RWPE2 (cell line): ENCODE measurements around the gene RAB17.

Experiments
- ATAC-seq: fragments of 200-7000 bp; cut with Tn5 transposase; 3 replicates; pipeline ENCODE4 v1.9.1; 2021; ENCODE audit warnings: low read depth
- DNase-seq: peaks from one replicate; pipeline ENCODE4 v3.0.0-alpha.2; 2020; ENCODE audit warnings: low spot score
- H3K27ac ChIP-seq: fragments of 450-650 bp; 2 replicates; pipeline ENCODE4 v1.5.1; 2017; ENCODE audit warnings: mild to moderate bottlenecking; ENCODE audit not compliant: poor library complexity, severe bottlenecking
- H3K27me3 ChIP-seq: fragments of 250-450 bp; sonication (Bioruptor Pico); 2 replicates; pipeline ENCODE4 v1.5.1; 2021; ENCODE audit warnings: mild to moderate bottlenecking, moderate library complexity; ENCODE audit not compliant: insufficient read depth, poor library complexity, severe bottlenecking
- H3K36me3 ChIP-seq: fragments of 250-450 bp; sonication (Bioruptor Pico); 2 replicates; pipeline ENCODE4 v1.5.1; 2020; ENCODE audit warnings: low read depth, mild to moderate bottlenecking, moderate library complexity
- H3K4me1 ChIP-seq: fragments of 250-450 bp; sonication (Bioruptor Pico); 2 replicates; pipeline ENCODE4 v1.5.1; 2021; ENCODE audit warnings: mild to moderate bottlenecking, moderate library complexity; ENCODE audit not compliant: insufficient read depth, poor library complexity, severe bottlenecking
- H3K4me3 ChIP-seq: fragments of 250-450 bp; sonication (Bioruptor Pico); 2 replicates; pipeline ENCODE4 v1.5.1; 2021; ENCODE audit warnings: mild to moderate bottlenecking, moderate library complexity; ENCODE audit not compliant: severe bottlenecking
- H3K9me3 ChIP-seq: fragments of 250-450 bp; sonication (Bioruptor Pico); 2 replicates; pipeline ENCODE4 v1.5.1; 2021; ENCODE audit warnings: mild to moderate bottlenecking, moderate library complexity; ENCODE audit not compliant: severe bottlenecking
- TF ChIP-seq, protein P1 (sequence below): fragments of 450-650 bp; IDR thresholded peaks from one replicate; pipeline ENCODE4 v1.5.1; 2017; ENCODE audit warnings: mild to moderate bottlenecking, moderate library complexity; ENCODE audit not compliant: poor library complexity, severe bottlenecking

Gene RAB17

GRCh38 chr2:237616734-237617586 is 26.4 kb upstream of the RAB17 start:
- H3K27me3 ChIP-seq: no peaks in the 10 kb centered on the region
- TF ChIP-seq, protein P1, sequence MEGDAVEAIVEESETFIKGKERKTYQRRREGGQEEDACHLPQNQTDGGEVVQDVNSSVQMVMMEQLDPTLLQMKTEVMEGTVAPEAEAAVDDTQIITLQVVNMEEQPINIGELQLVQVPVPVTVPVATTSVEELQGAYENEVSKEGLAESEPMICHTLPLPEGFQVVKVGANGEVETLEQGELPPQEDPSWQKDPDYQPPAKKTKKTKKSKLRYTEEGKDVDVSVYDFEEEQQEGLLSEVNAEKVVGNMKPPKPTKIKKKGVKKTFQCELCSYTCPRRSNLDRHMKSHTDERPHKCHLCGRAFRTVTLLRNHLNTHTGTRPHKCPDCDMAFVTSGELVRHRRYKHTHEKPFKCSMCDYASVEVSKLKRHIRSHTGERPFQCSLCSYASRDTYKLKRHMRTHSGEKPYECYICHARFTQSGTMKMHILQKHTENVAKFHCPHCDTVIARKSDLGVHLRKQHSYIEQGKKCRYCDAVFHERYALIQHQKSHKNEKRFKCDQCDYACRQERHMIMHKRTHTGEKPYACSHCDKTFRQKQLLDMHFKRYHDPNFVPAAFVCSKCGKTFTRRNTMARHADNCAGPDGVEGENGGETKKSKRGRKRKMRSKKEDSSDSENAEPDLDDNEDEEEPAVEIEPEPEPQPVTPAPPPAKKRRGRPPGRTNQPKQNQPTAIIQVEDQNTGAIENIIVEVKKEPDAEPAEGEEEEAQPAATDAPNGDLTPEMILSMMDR: no peak
- H3K9me3 ChIP-seq: no peaks in the 10 kb centered on the region
- ATAC-seq (no peak), DNase-seq (no peak)
- no peak overlapping the region for H3K4me3 ChIP-seq
- H3K27ac ChIP-seq: no peak overlapping the region
- no peaks in the 10 kb centered on the region for H3K36me3 ChIP-seq
- H3K4me1 ChIP-seq: no peaks in the 10 kb centered on the region

- no peaks in the 10 kb centered on the region for H3K4me1 ChIP-seq
- H3K4me3 ChIP-seq: no peak overlapping the region
- H3K27me3 ChIP-seq: no peaks in the 10 kb centered on the region
- DNase-seq (no peak), ATAC-seq (no peak; the same call in 2 of the 3 replicates)
- H3K36me3 ChIP-seq: no peaks in the 10 kb centered on the region
- H3K9me3 ChIP-seq: no peaks in the 10 kb centered on the region
- H3K27ac ChIP-seq: no peak overlapping the region
- TF ChIP-seq, protein P1: no peak
Observed at GRCh38 chr2:237616373-237616733, 25.8 kb upstream of the RAB17 start.

DNA sequence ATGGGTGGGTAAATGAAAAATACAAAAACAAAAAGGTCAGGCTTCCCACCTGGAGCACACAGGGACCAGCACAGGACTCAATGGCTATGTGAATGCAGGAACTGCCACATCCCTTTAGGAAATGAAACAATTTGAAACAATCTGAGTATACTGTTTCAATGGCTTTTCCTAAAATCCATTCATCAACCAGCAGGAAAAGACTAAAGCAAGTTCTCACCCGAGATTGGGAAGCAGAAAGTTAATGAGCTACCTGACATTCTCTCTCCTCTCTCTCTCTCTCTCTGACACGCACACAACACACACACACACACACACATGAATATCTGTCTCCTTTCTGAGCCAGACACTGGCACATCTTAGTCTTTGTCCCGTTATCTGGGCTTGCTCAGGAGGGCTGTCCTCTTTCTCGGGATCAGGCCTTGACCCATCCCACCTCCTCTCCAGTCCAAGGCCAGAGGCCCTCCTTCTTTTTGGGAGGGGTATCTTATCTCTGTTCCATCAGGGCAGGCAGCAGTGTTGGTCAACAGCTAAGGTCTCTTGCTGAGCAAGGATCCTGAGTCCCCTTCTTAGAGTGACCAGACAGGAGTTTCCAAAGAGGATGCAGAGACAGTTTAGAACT is 25.2 kb upstream of the RAB17 start:
- H3K36me3 ChIP-seq: no peaks in the 10 kb centered on the region
- no peaks in the 10 kb centered on the region for H3K9me3 ChIP-seq
- DNase-seq (no peak), ATAC-seq (no peak)
- no peak overlapping the region for H3K27ac ChIP-seq
- H3K4me3 ChIP-seq: no peak overlapping the region
- H3K4me1 ChIP-seq: no peaks in the 10 kb centered on the region
- H3K27me3 ChIP-seq: no peaks in the 10 kb centered on the region
- TF ChIP-seq, protein P1: no peak

GRCh38 chr2:237614151-237614720 is 23.7 kb upstream of the RAB17 start:
- ATAC-seq: no peak
- no peak for DNase-seq
- no peak overlapping the region for H3K4me3 ChIP-seq

More at GRCh38 chr2:237614151-237614720, 23.7 kb upstream of the RAB17 start:
- Histone ChIP-seq H3K9me3 (no peaks in the 10 kb centered on the region), H3K4me1 (no peaks in the 10 kb centered on the region), H3K27ac (no peak overlapping the region), H3K36me3 (no peaks in the 10 kb centered on the region), H3K27me3 (no peaks in the 10 kb centered on the region)
- TF ChIP-seq, protein P1: no peak
